HUES64 (cell line): Measurements from ENCODE around the gene TMC4.
"Not testable (repeated sequence)": the region's sequence is repeated elsewhere in the genome, so short reads cannot be mapped to it uniquely, and the experiment has no call there.

Experiments used
- H3K27ac ChIP-seq: 2 replicates; pipeline ENCODE4 v1.7.0; 2013; ENCODE audit warnings: low read depth, low read length, inconsistent platforms
- H3K27me3 ChIP-seq: 2 replicates; pipeline ENCODE4 v1.6.1; 2013; ENCODE audit warnings: mild to moderate bottlenecking, low read length; ENCODE audit not compliant: insufficient read depth
- H3K36me3 ChIP-seq: 2 replicates; pipeline ENCODE4 v1.6.1; 2013; ENCODE audit warnings: mild to moderate bottlenecking, low read length; ENCODE audit not compliant: insufficient read depth
- H3K4me1 ChIP-seq: 2 replicates; pipeline ENCODE4 v1.6.1; 2013; ENCODE audit warnings: mild to moderate bottlenecking, low read length, moderate library complexity; ENCODE audit not compliant: insufficient read depth
- H3K4me3 ChIP-seq: 2 replicates; pipeline ENCODE4 v1.5.1; 2013; ENCODE audit warnings: mild to moderate bottlenecking, low read length, moderate library complexity
- H3K9ac ChIP-seq: 2 replicates; pipeline ENCODE4 v1.6.1; 2013; ENCODE audit warnings: mild to moderate bottlenecking, low read depth, low read length
- H3K9me3 ChIP-seq: 2 replicates; pipeline ENCODE4 v1.6.1; 2013; ENCODE audit warnings: low read depth, low read length; ENCODE audit not compliant: insufficient read depth
- WGBS: fragments of 150-250, 120-280 bp; methylation state at CpG from one replicate; pipeline ENCODE4 v1.1.7; 2013; ENCODE audit warnings: missing lambda C conversion rate; 5-methylcytosine and 5-hydroxymethylcytosine counted together

The TMC4 gene

DNA sequence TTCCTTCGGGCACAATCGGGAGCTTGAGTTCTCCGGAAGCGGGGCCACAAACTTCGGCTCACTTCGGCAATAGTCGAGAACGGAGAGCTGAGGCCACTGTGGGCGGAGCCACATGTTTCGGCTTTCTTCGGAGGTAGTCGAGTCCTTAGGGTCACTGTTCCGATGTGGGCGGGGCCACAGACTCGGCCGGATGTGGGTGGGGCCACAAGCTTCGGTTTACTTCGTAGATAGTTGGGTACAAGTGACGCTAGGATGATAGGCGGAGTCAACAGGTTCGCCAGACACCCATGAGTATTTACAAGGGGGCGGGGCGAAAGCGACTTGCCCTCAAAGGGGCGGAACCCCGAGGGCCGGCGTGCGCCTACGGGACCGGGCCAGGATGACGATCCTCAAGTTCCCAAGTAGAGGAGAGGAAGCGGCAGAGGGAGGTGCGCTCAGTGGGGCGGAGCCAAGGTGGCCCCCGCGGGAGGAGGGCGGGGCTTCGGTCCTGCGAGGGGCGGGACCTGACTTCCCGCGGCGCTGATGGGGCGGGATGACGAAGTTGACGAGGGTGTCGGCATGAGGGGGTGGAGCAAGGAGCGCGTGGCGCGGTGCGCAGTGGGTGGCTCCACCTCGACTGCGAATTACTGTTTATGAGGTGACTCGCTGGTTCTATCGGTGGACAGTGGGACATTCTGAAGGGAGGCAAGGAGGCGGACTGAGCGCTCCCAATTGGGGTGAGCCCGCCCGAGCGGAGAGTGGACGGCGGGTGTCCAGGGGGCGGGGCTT is 17.0 kb upstream of the TMC4 start:
- WGBS: under 1% methylated on average over 65 of the region's 65 CpGs
- Histone ChIP-seq H3K9me3 (no peaks in the 10 kb centered on the region), H3K4me1 (peaks cover 7% of the 10 kb centered on the region), H3K27me3 (no peaks in the 10 kb centered on the region), H3K4me3 (peak overlapping the region; percentile 88), H3K27ac (peak overlapping the region; percentile 96), H3K9ac (peak overlapping the region; percentile 95), H3K36me3 (peaks cover 32% of the 10 kb centered on the region)

DNA sequence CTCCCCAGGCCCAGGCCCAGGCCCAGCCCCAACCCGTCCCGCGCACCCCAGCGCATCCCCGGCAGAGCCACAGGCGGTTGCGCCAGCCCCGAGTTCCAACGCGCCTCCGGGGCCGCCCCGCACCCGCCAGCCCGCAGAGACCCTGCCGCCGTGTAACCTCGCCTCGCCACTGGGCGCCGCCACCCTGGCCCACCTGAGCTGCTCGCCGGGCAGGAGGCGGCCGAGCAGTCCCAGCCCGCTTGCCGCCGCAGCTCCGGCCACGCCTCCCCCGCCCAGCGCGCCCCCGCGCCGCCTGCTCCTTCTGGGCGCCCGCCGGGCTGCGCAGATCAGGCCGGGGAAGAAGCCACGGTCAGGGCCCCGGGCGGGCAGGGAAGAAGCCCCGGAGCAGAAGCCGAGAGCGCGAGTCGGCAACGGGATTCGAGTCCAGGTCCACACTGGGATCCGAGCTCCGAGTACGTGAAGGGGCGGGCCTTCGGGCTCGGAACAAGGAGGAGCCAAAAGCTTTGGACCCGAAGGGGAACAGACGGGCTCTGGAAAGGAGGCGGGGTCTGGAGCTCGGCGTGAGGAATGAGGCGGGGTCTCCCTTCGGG is 16.3 kb upstream of the TMC4 start, which contains the start of gene MBOAT7:
MBOAT7 (minus strand) TSS at position 436 of the 590 bp plus-strand sequence. CDS start 1,072 bp downstream, outside the sequence.
- WGBS: under 1% methylated on average over 64 of the region's 64 CpGs
- Histone ChIP-seq H3K27ac (peak within 1 kb of the TSS; percentile 96), H3K9ac (peak within 1 kb of the TSS; percentile 95), H3K27me3 (no peaks in the 10 kb centered on the region), H3K36me3 (peaks cover 29% of the 10 kb centered on the region), H3K4me1 (peaks cover 7% of the 10 kb centered on the region), H3K9me3 (no peaks in the 10 kb centered on the region), H3K4me3 (peak within 1 kb of the TSS; percentile 88)

DNA sequence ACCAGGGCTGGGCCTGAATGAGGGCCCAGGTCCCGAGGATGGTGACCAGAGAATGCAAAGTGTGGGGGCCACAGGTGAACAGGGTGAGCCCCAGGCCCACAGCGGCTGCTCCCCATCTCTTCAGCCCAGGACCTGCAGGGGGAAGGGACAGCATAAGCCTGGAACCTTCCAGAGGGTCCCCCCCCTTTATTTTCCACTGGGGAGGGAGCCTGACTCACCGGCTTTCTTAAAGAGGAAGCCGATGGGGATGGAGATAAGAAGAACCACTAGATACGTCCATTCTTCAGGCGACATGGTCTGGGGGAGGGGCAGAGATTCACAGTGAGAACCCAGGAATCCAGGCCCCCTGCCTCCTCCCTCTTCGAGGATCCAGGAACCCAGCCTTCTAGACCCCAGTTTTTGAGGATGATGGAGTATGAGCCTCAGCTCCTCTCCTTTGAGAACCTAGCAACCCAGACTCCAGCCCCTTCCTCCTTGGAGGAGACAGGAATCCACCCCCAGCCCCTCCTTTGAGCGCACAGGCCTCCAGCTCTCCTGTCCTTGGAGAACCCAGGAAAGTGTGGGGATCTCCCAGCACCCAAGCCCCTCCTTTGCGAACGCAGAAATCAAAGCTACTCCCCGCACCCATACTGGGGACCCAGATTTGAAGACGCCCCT is 15.4 kb upstream of the TMC4 start:
- peaks cover 7% of the 10 kb centered on the region for H3K4me1 ChIP-seq
- no peaks in the 10 kb centered on the region for H3K27me3 ChIP-seq
- H3K36me3 ChIP-seq: peaks cover 27% of the 10 kb centered on the region
- H3K27ac ChIP-seq: no peak overlapping the region; the same call in 1 of the 2 replicates
- H3K4me3 ChIP-seq: peak overlapping the region; percentile 72
- 30% methylated on average over 12 of the region's 12 CpGs for WGBS
- peak overlapping the region; percentile 87 for H3K9ac ChIP-seq
- H3K9me3 ChIP-seq: no peaks in the 10 kb centered on the region

DNA sequence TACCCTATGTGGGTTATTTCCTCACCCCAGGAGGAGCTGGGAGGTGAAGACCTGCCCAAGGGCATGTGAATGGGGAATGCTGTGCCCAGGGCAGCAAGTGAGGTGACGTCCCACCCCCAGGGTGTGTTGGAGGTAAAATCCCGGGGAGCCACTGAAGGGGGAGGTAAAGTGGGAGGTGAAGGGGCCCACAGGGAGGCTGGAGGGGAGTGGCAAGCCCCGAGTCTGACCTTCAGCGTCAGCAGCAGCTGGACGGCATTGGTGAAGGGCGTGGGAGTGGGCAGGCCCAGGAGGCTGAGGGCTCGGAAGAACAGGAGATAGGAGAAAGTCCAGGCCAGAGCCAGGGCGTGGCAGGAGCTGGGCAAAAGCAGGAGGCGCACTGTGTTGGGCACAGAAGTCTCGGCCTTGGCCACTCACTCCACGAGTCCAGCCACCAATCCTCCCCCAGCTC is 14.0 kb upstream of the TMC4 start:
- no peak overlapping the region for H3K9ac ChIP-seq
- WGBS: 91% methylated on average over 10 of the region's 11 CpGs
- H3K36me3 ChIP-seq: peaks cover 33% of the 10 kb centered on the region
- no peaks in the 10 kb centered on the region for H3K27me3 ChIP-seq
- no peaks in the 10 kb centered on the region for H3K9me3 ChIP-seq
- H3K4me1 ChIP-seq: peaks cover 4% of the 10 kb centered on the region; the same call in 1 of the 2 replicates
- no peak overlapping the region for H3K27ac ChIP-seq
- H3K4me3 ChIP-seq: no peak overlapping the region

DNA sequence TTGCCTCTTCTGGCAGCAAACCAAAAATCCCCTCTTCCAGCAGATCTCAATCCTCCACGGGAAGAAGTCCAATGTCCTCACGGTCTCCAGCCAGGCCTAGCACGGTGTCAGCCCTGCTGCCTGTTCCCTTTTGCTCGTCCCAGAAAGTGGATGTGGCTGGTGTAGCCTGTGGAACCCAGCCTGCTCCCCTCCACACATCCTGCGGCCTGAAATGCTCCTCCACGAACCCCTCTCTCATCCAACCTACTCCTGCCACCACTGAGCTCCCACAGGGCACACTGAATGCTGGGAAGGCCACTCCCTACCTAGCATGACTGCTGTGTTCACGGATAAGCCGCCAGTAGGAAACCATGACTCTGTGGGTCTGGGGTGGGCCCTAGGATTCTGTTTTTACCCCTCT is 13.4 kb upstream of the TMC4 start:
- H3K36me3 ChIP-seq: peaks cover 33% of the 10 kb centered on the region
- WGBS: 97% methylated on average over 8 of the region's 8 CpGs

DNA sequence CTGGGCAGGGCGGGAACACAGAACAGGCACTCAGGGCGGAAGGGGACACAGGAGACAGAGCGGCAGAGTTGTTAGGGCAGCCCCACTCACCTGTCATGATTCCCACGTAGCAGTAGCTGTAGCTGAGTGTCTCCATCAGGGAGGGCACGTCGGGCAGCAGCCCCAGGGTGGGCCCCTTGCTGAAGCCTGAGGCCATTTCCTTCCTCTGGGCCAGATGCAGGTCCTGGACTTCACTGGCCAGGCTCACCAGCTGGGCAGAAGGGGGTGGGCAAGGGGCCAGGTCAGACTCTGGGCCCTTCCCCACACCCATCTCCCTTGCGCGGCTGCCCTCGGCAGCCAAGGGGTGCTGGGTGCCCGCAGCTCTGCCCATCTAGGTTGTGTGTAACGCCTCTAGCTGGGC is 10.5 kb upstream of the TMC4 start:
- Histone ChIP-seq H3K27ac (no peak overlapping the region), H3K36me3 (peaks cover 47% of the 10 kb centered on the region), H3K9me3 (no peaks in the 10 kb centered on the region), H3K9ac (no peak overlapping the region), H3K27me3 (no peaks in the 10 kb centered on the region), H3K4me1 (peaks cover 4% of the 10 kb centered on the region; the same call in 1 of the 2 replicates), H3K4me3 (no peak overlapping the region)
- 95% methylated on average over 11 of the region's 11 CpGs for WGBS

More for the DNA sequence above, 13.4 kb upstream of the TMC4 start:
- H3K9ac ChIP-seq: no peak overlapping the region
- no peak overlapping the region for H3K27ac ChIP-seq
- no peaks in the 10 kb centered on the region for H3K27me3 ChIP-seq
- H3K4me1 ChIP-seq: peaks cover 4% of the 10 kb centered on the region; the same call in 1 of the 2 replicates
- H3K9me3 ChIP-seq: no peaks in the 10 kb centered on the region
- H3K4me3 ChIP-seq: no peak overlapping the region

DNA sequence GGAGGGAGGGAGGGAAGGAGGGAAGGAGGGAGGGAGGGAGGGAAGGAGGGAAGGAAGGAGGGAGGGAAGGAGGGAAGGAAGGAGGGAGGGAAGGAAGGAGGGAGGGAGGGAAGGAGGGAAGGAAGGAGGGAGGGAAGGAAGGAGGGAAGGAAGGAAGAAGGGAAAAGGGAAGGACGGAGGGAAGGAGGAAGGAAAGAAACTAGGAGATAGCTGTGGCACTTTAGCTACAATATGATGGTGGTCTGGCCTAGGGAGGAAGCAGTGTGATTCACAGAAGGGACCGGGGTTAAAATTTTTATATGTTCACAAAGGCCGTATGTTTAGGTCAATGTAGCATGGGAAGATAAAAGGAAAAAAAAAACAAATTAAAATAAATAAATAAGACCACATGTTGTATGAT is 8.9 kb upstream of the TMC4 start:
- H3K9me3 ChIP-seq: not testable (repeated sequence)

DNA sequence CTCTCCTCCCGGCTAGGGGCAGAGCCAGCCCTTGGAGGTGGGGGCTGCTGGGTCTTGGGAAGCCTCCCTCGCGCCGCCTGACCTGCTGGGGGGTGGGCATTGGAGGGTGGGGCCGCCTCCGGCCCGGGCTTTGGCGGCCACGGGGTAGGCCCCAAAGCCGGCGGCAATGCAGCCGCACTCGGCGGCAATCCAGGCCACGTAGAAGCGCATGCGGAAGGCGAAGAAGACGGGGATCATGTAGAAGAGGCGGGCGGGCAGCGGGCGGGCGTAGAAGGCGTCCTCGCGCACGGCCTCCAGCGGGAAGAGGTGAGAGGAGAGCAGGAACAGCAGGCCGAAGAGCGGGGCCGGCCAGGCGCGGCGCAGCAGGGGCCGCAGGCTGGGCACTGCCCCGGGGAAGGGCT is 7.7 kb upstream of the TMC4 start:
- 94% methylated on average over 37 of the region's 37 CpGs for WGBS
- no peak overlapping the region for H3K9ac ChIP-seq

More for the DNA sequence above, 8.9 kb upstream of the TMC4 start:
- H3K27me3 ChIP-seq, H3K27ac ChIP-seq, H3K4me1 ChIP-seq, H3K9ac ChIP-seq, H3K4me3 ChIP-seq: not testable (repeated sequence)
- 93% methylated on average over 3 of the region's 3 CpGs for WGBS
- H3K36me3 ChIP-seq: peaks cover 51% of the 10 kb centered on the region

DNA sequence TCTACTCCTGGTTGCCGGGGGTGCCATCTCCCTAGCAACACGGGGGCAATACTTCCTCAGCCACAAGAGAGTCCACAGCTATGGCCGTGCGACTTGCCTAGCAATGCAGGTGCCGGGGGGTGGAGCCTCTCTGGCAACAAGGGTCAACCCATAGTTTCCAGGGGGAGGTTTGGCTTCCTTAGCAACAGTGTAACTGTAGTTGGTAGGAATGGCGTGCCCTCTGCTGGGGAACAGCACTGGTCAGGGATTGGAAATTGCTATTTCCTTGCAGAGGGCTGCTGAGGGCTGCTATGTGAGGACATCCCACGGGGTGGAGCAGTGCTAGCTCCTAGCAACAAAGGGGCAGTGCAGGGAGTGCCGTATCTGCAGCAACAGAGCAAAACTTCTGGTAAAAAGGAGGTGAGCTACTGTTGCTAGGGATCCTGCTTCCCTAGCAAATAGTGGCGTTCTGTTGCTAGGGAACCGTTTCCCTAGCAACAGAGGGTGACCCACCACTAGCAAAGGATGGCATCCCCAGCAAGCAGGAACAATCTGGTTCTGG is 7.0 kb upstream of the TMC4 start:
- Histone ChIP-seq H3K27ac (peak overlapping the region; percentile 14; the same call in 1 of the 2 replicates), H3K9me3 (no peaks in the 10 kb centered on the region), H3K9ac (no peak overlapping the region), H3K36me3 (peaks cover 50% of the 10 kb centered on the region), H3K4me3 (no peak overlapping the region), H3K4me1 (no peaks in the 10 kb centered on the region), H3K27me3 (no peaks in the 10 kb centered on the region)
- 41% methylated on average over 10 of the region's 10 CpGs for WGBS

More for the DNA sequence above, 7.7 kb upstream of the TMC4 start:
- H3K27ac ChIP-seq: peak overlapping the region; percentile 14; the same call in 1 of the 2 replicates
- peaks cover 50% of the 10 kb centered on the region for H3K36me3 ChIP-seq
- no peaks in the 10 kb centered on the region for H3K9me3 ChIP-seq
- no peaks in the 10 kb centered on the region for H3K27me3 ChIP-seq
- H3K4me3 ChIP-seq: no peak overlapping the region
- H3K4me1 ChIP-seq: no peaks in the 10 kb centered on the region

DNA sequence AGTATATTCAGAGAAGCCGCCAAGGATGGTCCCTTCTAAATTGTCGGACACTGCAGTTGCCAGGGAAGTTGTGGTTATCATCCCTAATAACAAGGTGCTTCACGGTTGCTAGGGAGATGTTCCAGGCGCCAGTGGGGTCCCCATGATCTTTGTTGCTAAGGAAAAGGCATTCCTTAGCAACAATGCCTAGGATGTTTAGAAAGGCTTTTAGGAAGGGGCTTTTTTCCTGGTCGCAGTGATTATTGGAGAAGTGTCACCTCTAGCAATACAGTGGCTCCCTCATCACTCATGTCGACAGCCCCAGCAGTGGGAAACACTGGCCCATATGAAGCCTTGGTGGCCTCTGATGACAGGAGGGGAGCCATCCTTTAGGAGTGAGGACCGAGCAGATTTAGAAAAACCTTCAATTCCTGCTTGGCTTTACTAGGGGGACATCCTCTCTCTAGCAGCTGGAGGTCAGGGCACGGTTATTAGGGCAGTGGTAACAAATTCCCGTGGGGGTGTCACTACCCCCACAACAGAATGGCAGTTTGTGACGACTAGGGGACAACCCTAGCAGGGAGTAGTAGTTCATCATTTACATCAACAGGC is 6.4 kb upstream of the TMC4 start:
- H3K27ac ChIP-seq: no peak overlapping the region; the same call in 1 of the 2 replicates
- no peaks in the 10 kb centered on the region for H3K9me3 ChIP-seq
- no peak overlapping the region for H3K9ac ChIP-seq
- peaks cover 49% of the 10 kb centered on the region for H3K36me3 ChIP-seq
- no peak overlapping the region for H3K4me3 ChIP-seq
- 92% methylated on average over 10 of the region's 10 CpGs for WGBS
- H3K27me3 ChIP-seq: no peaks in the 10 kb centered on the region
- no peaks in the 10 kb centered on the region for H3K4me1 ChIP-seq
